ENCODE data around the gene EZH1.

The EZH1 gene

GRCh38 chr17:42706732-42707131 is 38.1 kb downstream of the EZH1 start:
- peak; percentile 70 for DNase-seq

- DNase-seq, result no peak
Observed at GRCh38 chr17:42704837-42705494, 39.9 kb downstream of the EZH1 start.

- DNase-seq, result no peak
Observed at GRCh38 chr17:42704490-42704836, 40.4 kb downstream of the EZH1 start.

- DNase-seq, result no peak
Observed at GRCh38 chr17:42702446-42702845, 42.4 kb downstream of the EZH1 start.

- no peak for DNase-seq
Observed at GRCh38 chr17:42700586-42701289, 44.1 kb downstream of the EZH1 start.

GRCh38 chr17:42699415-42699740 is 45.5 kb downstream of the EZH1 start:
- DNase-seq, result no peak

GRCh38 chr17:42698736-42699414 is 46.0 kb downstream of the EZH1 start:
- DNase-seq, result no peak

GRCh38 chr17:42697108-42697811 is 47.6 kb downstream of the EZH1 start:
- DNase-seq, result no peak

- DNase-seq, result no peak
Observed at GRCh38 chr17:42695500-42695899, 49.3 kb downstream of the EZH1 start.

- no peak for DNase-seq
Observed at GRCh38 chr17:42694524-42694923, 50.3 kb downstream of the EZH1 start.

GRCh38 chr17:42692489-42692888 is 52.4 kb downstream of the EZH1 start:
- DNase-seq, result no peak

- no peak for DNase-seq
Observed at GRCh38 chr17:42691021-42691545, 53.8 kb downstream of the EZH1 start.

- DNase-seq, result no peak
Observed at GRCh38 chr17:42690596-42690995, 54.2 kb downstream of the EZH1 start.

- no peak for DNase-seq
Observed at GRCh38 chr17:42687707-42688320, 57.0 kb downstream of the EZH1 start.

GRCh38 chr17:42686520-42687128 is 58.2 kb downstream of the EZH1 start:
- DNase-seq, result no peak

- DNase-seq, result no peak
Observed at GRCh38 chr17:42685831-42686230, 59.0 kb downstream of the EZH1 start.

GRCh38 chr17:42684929-42685556 is 59.8 kb downstream of the EZH1 start:
- DNase-seq, result no peak

GRCh38 chr17:42683407-42684034 is 61.3 kb downstream of the EZH1 start:
- DNase-seq, result no peak

- DNase-seq, result no peak
Observed at GRCh38 chr17:42682722-42683403, 62.0 kb downstream of the EZH1 start.

GRCh38 chr17:42681976-42682721 is 62.7 kb downstream of the EZH1 start, which contains the start of gene CNTNAP1:
Gene CNTNAP1, plus strand, starts transcription at chr17:42682531. Its CDS starts 299 bp downstream, at chr17:42682830.
- no peak for DNase-seq

Data from CD4-positive, alpha-beta T cell treated with Interleukin-17A for 1 hour (primary cell).